HG03469 (cell line): ENCODE results near the gene ARPIN.

ENCODE experiments used
- ATAC-seq: cut with Tn5 transposase; IDR thresholded peaks from one replicate; pipeline ENCODE4 v1.9.1; 2021; ENCODE audit warnings: mild to moderate bottlenecking, moderate library complexity, moderate number of reproducible peaks; ENCODE audit not compliant: unreplicated experiment

Gene ARPIN

GRCh38 chr15:89847101-89847500 is 65.7 kb downstream of the ARPIN start:
- ATAC-seq, result no peak

- no peak for ATAC-seq
Observed at GRCh38 chr15:89845305-89845893, 67.4 kb downstream of the ARPIN start.
